ENCODE results near the gene SYNPO2L.

The SYNPO2L gene

DNA sequence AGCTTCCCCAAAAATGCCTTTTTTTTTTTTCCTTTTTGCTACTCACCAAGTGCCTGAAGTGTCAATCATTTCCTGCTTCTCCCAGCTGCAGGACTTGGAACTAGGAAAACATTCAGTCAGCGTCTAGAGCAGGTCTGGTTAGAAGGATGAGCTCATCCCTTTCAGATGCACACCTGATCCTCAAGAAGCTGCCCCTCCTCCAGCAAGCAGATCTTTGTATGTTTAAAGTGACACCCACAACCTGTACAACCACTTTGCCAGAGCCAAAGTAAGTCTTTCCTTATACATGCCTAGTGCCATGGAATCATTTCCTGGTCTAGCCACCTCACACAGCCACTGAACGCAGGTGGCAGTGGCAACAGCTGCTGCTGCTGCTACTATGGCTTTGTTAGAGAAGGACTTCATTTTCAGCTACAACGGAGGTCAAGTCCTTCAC, 54.3 kb downstream of the SYNPO2L start:
- DNase-seq = no peak

DNA sequence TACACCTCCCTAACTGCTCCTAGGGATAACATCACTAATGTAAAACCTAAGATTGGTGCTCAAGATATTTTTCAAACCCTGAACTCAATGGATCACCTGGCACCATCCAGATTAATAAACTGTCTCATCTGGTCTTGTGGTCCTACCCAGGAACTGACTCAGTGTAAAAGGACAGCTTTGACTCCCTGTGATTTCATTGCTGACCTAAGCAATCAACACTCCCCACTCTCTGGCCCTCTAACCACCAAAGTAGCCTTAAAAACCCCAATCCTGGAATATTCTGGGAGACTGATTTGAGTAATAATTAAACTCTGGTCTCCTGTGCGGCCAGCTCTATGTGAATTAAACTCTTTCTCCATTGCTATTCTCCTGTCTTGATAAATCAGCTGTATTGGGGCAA, 58.5 kb downstream of the SYNPO2L start:
- DNase-seq = no peak
